Stimulated activated CD8-positive, alpha-beta memory T cell treated with anti-CD3 and anti-CD28 coated beads, Interleukin-15, amount 100 ng/mL, for 48 hours (primary cell): Measurements from ENCODE around the gene TYRP1.

Experiments used
- DNase-seq, 2 donors: peaks; one replicate each; pipeline ENCODE4 v3.0.0-alpha.2; 2020; ENCODE audit warnings: low read depth in 2 of 2

Gene TYRP1

DNA sequence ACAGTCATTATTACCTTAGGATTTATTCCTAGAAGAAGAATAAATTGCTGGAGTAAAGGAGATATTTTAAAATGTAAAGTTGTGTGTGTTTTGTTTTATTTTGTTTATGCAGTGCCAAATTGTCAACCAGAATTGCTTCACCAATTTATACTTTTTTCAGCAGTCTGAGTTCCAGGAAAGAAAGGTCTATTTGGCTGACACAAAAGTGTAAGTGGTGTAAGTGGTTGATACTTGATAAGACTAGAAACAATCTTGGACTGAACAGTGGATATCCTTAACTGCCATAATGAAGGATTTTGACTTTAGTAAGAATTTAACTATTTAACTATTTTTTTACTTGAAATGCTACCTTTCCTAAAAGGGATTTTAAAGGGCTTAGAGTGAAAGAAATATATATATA is 37.7 kb downstream of the TYRP1 start:
- DNase-seq: no peak

DNA sequence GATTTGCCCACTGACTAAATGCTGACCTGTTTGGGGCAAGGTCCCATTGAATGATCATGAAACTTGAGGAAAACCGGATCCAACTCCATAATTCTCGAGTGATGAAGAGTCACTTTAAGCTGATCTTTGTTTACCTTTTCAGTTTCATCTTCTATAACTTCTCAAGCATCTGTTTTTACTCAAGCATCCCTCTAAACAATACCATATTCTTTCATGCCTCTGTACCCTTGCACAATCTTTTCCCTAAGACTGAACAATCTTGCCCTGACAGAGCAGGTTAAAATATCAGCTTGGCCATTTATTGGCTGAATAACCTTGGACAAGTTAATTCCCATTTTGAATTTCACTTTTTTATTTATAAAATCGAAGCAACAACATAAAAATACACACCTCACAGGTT is 39.8 kb downstream of the TYRP1 start:
- DNase-seq: no peak

DNA sequence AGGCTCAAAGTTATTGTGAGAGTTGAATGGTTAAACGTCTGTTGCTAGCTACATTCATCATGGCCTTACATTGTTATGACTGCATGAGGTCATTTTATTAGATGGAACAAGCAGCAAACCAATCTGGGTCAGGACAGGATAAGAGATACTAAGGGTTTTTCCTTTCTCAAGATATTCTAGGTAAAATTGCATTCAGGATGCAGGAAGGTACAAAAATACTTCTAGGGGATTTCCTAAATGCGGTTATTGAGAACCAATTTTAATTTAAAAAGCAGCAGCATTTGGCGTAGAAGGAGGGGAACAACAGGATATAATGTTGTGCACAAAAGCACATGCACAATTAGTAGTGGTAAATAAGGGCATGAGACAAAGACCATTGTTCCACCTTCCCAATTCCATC is 42.5 kb downstream of the TYRP1 start:
- DNase-seq: no peak

GRCh38 chr9:12737871-12738270 is 44.7 kb downstream of the TYRP1 start:
- no peak for DNase-seq

DNA sequence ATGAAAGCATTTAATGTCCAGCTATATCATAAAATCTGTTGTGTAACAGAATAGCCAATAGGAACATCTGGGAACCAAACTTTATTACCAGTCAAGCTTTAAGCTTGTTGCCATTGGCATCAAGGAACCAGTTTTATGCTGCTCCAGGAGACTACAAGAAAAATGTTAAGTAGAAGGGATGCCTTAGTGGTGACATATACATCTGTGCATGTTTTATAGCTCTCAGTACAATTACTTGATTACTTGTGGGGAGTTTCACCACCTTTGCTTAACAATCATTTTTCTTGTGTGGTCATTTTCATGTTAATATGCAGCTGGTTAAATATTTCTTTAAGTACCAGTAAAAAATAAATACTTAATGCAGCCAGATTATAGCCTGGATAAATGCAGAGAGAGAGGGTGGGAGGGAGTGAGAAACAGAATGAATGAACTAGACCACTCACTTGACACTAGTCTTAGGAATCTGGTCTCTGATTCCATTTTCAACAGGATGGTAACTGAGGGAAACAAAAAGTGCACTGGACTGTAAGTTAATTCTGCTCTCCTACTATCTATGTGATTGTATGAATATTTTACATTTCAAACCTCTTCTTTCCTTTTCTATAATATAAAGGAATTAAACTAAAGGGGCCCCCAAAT is 45.9 kb downstream of the TYRP1 start:
- DNase-seq: no peak

DNA sequence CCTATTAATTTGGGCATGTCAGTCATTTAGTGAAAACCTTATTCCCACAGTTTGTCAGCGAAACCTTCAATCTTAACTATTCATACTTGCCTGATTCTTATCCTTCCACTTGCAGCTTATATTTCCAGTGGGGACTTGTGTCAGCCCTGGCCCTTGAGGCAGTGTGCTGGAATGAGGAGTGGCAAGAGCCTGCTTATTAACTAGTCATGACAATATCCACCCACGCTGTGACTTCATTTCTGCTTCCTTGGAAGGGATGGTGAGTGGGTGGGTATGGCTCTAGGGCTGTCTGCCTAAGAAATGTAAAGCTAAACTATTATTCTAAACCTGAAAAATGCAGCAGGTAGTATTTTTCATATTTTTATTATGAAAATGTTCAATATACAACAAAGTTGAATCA is 47.7 kb downstream of the TYRP1 start:
- no peak for DNase-seq

- DNase-seq: no peak
Observed at GRCh38 chr9:12748016-12748415, 54.8 kb downstream of the TYRP1 start.

- DNase-seq: no peak
Observed at GRCh38 chr9:12748954-12749353, 55.8 kb downstream of the TYRP1 start.

DNA sequence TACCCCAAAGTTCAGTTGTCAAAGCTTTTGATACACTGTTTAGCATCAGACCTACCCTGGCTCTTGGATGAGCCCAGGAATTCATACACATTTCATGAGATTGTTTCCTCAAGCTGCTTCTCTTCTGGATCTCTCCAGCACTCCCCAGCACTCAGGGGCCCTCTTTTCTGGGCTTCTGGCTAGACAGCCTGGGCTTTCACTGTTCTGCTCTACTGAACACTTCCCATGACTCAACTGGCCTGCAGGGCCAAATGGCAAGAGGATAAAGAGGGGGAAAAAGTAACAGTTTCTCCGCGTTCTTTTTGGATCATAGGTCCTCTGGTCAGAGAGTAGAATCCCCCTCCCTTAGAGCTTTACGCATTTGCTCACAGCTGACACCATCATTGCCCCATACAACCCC is 60.7 kb downstream of the TYRP1 start:
- DNase-seq: no peak

DNA sequence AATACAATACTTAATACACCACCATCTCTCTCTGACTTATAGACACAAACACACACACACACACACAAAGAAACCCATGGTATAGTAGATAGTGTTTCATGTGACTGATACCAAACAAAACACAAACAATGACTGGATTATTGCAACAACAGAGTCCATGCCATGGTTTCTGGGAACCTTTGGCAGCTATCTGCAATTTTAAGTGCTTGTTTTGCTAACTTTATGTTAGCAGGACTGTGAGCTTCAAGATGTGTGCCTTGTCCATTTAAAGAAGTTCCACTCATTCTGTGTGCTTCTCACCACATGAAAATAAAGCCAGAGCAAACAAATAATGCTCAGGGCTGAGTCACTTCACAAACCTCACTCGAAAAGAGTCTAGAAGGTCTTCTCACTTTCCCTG is 66.6 kb downstream of the TYRP1 start:
- no peak for DNase-seq
